ENCODE data around the gene FHIT. TPM values are rescaled to one million over a fixed set of nuclear protein-coding genes. Genes with fewer than 3 reads are reported as not detected.

Gene FHIT
- total RNA-seq, 1 donor from 2014 or later, result 20.2 TPM

GRCh38 chr3:61268644-61269043 lies 17.4 kb upstream of the FHIT start:
- TF ChIP-seq CTCF (IDR thresholded peaks at IDR 0.05; ENCODE audit: unreplicated experiment), result no peak
- no peak overlapping the region for H3K27ac Mint-ChIP-seq (ENCODE audit: unreplicated experiment)
- H3K36me3 Mint-ChIP-seq (ENCODE audit: low read depth, unreplicated experiment), result no peaks in the 10 kb centered on the region
- H3K27me3 Mint-ChIP-seq (ENCODE audit: unreplicated experiment), result no peaks in the 10 kb centered on the region
- H3K4me1 Mint-ChIP-seq (ENCODE audit: unreplicated experiment), result no peaks in the 10 kb centered on the region
- DNase-seq (ENCODE audit: low spot score), result no peak
- no peak overlapping the region for H3K4me3 Mint-ChIP-seq (ENCODE audit: unreplicated experiment)
- H3K9me3 Mint-ChIP-seq (ENCODE audit: unreplicated experiment), result no peaks in the 10 kb centered on the region

- Mint-ChIP-seq H3K9me3 (ENCODE audit: unreplicated experiment) (no peaks in the 10 kb centered on the region), H3K27me3 (ENCODE audit: unreplicated experiment) (no peaks in the 10 kb centered on the region), H3K27ac (ENCODE audit: unreplicated experiment) (no peak overlapping the region), H3K4me3 (ENCODE audit: unreplicated experiment) (no peak overlapping the region), H3K36me3 (ENCODE audit: low read depth, unreplicated experiment) (peaks cover 3% of the 10 kb centered on the region), H3K4me1 (ENCODE audit: unreplicated experiment) (peaks cover 7% of the 10 kb centered on the region)
- no peak for TF ChIP-seq CTCF (IDR thresholded peaks at IDR 0.05; ENCODE audit: unreplicated experiment)
- no peak for DNase-seq (ENCODE audit: low spot score)
Observed at GRCh38 chr3:61264281-61264680, 13.0 kb upstream of the FHIT start.

GRCh38 chr3:61257148-61257547 lies 5.9 kb upstream of the FHIT start:
- no peak for TF ChIP-seq CTCF (IDR thresholded peaks at IDR 0.05; ENCODE audit: unreplicated experiment)
- no peaks in the 10 kb centered on the region for H3K9me3 Mint-ChIP-seq (ENCODE audit: unreplicated experiment)
- DNase-seq (ENCODE audit: low spot score), result no peak
- no peak overlapping the region for H3K27ac Mint-ChIP-seq (ENCODE audit: unreplicated experiment)
- peaks cover 3% of the 10 kb centered on the region for H3K36me3 Mint-ChIP-seq (ENCODE audit: low read depth, unreplicated experiment)
- peaks cover 15% of the 10 kb centered on the region for H3K4me1 Mint-ChIP-seq (ENCODE audit: unreplicated experiment)
- H3K4me3 Mint-ChIP-seq (ENCODE audit: unreplicated experiment), result no peak overlapping the region
- no peaks in the 10 kb centered on the region for H3K27me3 Mint-ChIP-seq (ENCODE audit: unreplicated experiment)

GRCh38 chr3:61253756-61254155 lies 2.5 kb upstream of the FHIT start:
- peaks cover 23% of the 10 kb centered on the region for H3K4me1 Mint-ChIP-seq (ENCODE audit: unreplicated experiment)

GRCh38 chr3:61252836-61253235 lies 1.6 kb upstream of the FHIT start:
- no peak for DNase-seq (ENCODE audit: low spot score)
- TF ChIP-seq CTCF (IDR thresholded peaks at IDR 0.05; ENCODE audit: unreplicated experiment), result no peak
- H3K27me3 Mint-ChIP-seq (ENCODE audit: unreplicated experiment), result peaks cover 2% of the 10 kb centered on the region
- no peak overlapping the region for H3K4me3 Mint-ChIP-seq (ENCODE audit: unreplicated experiment)
- H3K27ac Mint-ChIP-seq (ENCODE audit: unreplicated experiment), result no peak overlapping the region
- no peaks in the 10 kb centered on the region for H3K36me3 Mint-ChIP-seq (ENCODE audit: low read depth, unreplicated experiment)
- H3K4me1 Mint-ChIP-seq (ENCODE audit: unreplicated experiment), result peaks cover 23% of the 10 kb centered on the region
- no peaks in the 10 kb centered on the region for H3K9me3 Mint-ChIP-seq (ENCODE audit: unreplicated experiment)

More at GRCh38 chr3:61253756-61254155, 2.5 kb upstream of the FHIT start:
- no peak overlapping the region for H3K27ac Mint-ChIP-seq (ENCODE audit: unreplicated experiment)
- H3K9me3 Mint-ChIP-seq (ENCODE audit: unreplicated experiment), result no peaks in the 10 kb centered on the region
- H3K36me3 Mint-ChIP-seq (ENCODE audit: low read depth, unreplicated experiment), result no peaks in the 10 kb centered on the region
- H3K27me3 Mint-ChIP-seq (ENCODE audit: unreplicated experiment), result peaks cover 2% of the 10 kb centered on the region
- no peak for TF ChIP-seq CTCF (IDR thresholded peaks at IDR 0.05; ENCODE audit: unreplicated experiment)
- H3K4me3 Mint-ChIP-seq (ENCODE audit: unreplicated experiment), result no peak overlapping the region
- DNase-seq (ENCODE audit: low spot score), result no peak
